NB4 (cell line): ENCODE results near the gene FER.

ENCODE experiments used
- TF ChIP-seq, protein P1 (sequence below): IDR thresholded peaks from 2 replicates; pipeline ENCODE4 v1.6.1; 2011; ENCODE audit warnings: low read depth, low read length
- TF ChIP-seq, protein P2 (sequence below): IDR thresholded peaks from one replicate; pipeline ENCODE4 v1.5.1; 2012; ENCODE audit warnings: low read depth, low read length

DNA sequence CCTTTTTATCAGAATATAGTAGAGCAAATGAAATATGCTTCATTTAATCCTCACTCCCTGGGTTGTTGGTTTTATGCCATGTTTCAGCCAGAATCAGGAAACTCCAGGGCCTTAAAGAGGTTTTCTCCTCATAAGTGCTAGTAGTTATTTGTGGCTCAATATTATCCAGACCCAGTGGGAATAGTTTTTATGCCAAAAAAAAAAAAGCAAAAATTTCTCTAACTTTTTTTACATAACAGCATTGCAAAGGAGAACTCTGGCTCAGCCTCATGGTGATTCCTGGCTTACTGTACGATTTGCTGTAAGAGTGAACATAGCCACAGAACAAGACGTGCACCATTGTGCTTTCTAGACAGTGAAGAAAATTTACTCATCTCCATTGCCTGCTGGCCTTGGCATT, 429.5 kb downstream of the FER start:
- TF ChIP-seq, protein P1, sequence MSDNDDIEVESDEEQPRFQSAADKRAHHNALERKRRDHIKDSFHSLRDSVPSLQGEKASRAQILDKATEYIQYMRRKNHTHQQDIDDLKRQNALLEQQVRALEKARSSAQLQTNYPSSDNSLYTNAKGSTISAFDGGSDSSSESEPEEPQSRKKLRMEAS = no peak
- TF ChIP-seq, protein P2, sequence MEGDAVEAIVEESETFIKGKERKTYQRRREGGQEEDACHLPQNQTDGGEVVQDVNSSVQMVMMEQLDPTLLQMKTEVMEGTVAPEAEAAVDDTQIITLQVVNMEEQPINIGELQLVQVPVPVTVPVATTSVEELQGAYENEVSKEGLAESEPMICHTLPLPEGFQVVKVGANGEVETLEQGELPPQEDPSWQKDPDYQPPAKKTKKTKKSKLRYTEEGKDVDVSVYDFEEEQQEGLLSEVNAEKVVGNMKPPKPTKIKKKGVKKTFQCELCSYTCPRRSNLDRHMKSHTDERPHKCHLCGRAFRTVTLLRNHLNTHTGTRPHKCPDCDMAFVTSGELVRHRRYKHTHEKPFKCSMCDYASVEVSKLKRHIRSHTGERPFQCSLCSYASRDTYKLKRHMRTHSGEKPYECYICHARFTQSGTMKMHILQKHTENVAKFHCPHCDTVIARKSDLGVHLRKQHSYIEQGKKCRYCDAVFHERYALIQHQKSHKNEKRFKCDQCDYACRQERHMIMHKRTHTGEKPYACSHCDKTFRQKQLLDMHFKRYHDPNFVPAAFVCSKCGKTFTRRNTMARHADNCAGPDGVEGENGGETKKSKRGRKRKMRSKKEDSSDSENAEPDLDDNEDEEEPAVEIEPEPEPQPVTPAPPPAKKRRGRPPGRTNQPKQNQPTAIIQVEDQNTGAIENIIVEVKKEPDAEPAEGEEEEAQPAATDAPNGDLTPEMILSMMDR = no peak
